IMR-90 (cell line): Measurements from ENCODE around the gene EYS. TPM values are rescaled to one million over a fixed set of nuclear protein-coding genes. Genes with fewer than 3 reads are reported as not detected.

Source experiments
- ATAC-seq: fragments of 200-7000 bp; cut with Tn5 transposase; 2 replicates; pipeline ENCODE4 v1.9.1; 2020; ENCODE audit warnings: low read depth, mild to moderate bottlenecking, moderate library complexity
- BruUV-seq: library from RNA; stranded (reverse); fragments of 400-500 nt; replicated peaks from 2 replicates; lab custom pipeline; 2021; lab: Mats Ljungman, UMichigan
- CTCF ChIA-PET: fragments of 300-600 bp; formaldehyde crosslinking; extraction: SDS; loops from one replicate; lab custom pipeline; 2021; ENCODE audit warnings: antibody characterized with exemption; lab: Yijun Ruan, JAX
- POLR2A ChIA-PET: fragments of 300-600 bp; sonication (Branson Sonifier 250); formaldehyde crosslinking; loops from one replicate; lab custom pipeline; 2022; ENCODE audit warnings: antibody characterized with exemption; ENCODE audit not compliant: unreplicated experiment; lab: Charles Lee
- DNase-seq: peaks from one replicate; pipeline ENCODE4 v3.0.0; 2013
- H2AFZ ChIP-seq: replicated peaks from 2 replicates; pipeline ENCODE3; 2013; ENCODE audit warnings: low read length, mild to moderate bottlenecking; ENCODE audit not compliant: poor library complexity
- H2AK5ac ChIP-seq: 2 replicates; pipeline ENCODE4 v1.6.1; 2013; ENCODE audit warnings: low read depth, low read length, inconsistent platforms
- H2AK9ac ChIP-seq: replicated peaks from 2 replicates; pipeline ENCODE3; 2013; ENCODE audit warnings: mild to moderate bottlenecking, low read depth, low read length, moderate library complexity; ENCODE audit not compliant: poor library complexity
- H2BK120ac ChIP-seq: 2 replicates; pipeline ENCODE4 v1.6.1; 2013; ENCODE audit warnings: low read depth, low read length, inconsistent platforms
- H2BK15ac ChIP-seq: 3 replicates; pipeline ENCODE4 v1.6.1; 2013; ENCODE audit warnings: low read depth, low read length, inconsistent platforms
- H2BK20ac ChIP-seq: 2 replicates; pipeline ENCODE4 v1.6.1; 2013; ENCODE audit warnings: low read depth, mild to moderate bottlenecking, inconsistent platforms, low read length, moderate library complexity
- H2BK5ac ChIP-seq: 2 replicates; pipeline ENCODE4 v1.6.1; 2013; ENCODE audit warnings: mild to moderate bottlenecking, low read depth, low read length, inconsistent platforms; ENCODE audit not compliant: poor library complexity, severe bottlenecking
- H3K14ac ChIP-seq: replicated peaks from 2 replicates; pipeline ENCODE4 v1.6.1; 2013; ENCODE audit warnings: low read depth, low read length, inconsistent platforms
- H3K18ac ChIP-seq: 2 replicates; pipeline ENCODE4 v1.6.1; 2013; ENCODE audit warnings: low read depth, low read length, control low read depth
- H3K23ac ChIP-seq: 2 replicates; pipeline ENCODE4 v1.6.1; 2013; ENCODE audit warnings: low read depth, low read length, inconsistent platforms
- H3K27ac ChIP-seq: 2 replicates; pipeline ENCODE4 v1.5.1; 2013; ENCODE audit warnings: mild to moderate bottlenecking, control low read depth, low read length; ENCODE audit not compliant: insufficient read depth
- H3K27me3 ChIP-seq: 2 replicates; pipeline ENCODE4 v1.6.1; 2013; ENCODE audit warnings: low read length; ENCODE audit not compliant: control insufficient read depth, insufficient read depth
- H3K36me3 ChIP-seq: 2 replicates; pipeline ENCODE4 v1.6.1; 2013; ENCODE audit warnings: low read length, mixed read lengths; ENCODE audit not compliant: control insufficient read depth, insufficient read depth
- H3K4ac ChIP-seq: 2 replicates; pipeline ENCODE4 v1.6.1; 2013; ENCODE audit warnings: low read depth, low read length, inconsistent platforms
- H3K4me1 ChIP-seq: 2 replicates; pipeline ENCODE4 v1.6.1; 2013; ENCODE audit warnings: low read length, mixed read lengths; ENCODE audit not compliant: control insufficient read depth, insufficient read depth
- H3K4me2 ChIP-seq: 2 replicates; pipeline ENCODE4 v1.6.1; 2013; ENCODE audit warnings: low read depth, mild to moderate bottlenecking, control low read depth, low read length, moderate library complexity
- H3K4me3 ChIP-seq: 2 replicates; pipeline ENCODE4 v1.5.1; 2013; ENCODE audit warnings: low read depth, mild to moderate bottlenecking, control low read depth, low read length, moderate library complexity; ENCODE audit not compliant: insufficient read depth
- H3K56ac ChIP-seq: 2 replicates; pipeline ENCODE4 v1.6.1; 2013; ENCODE audit warnings: low read length, inconsistent platforms; ENCODE audit not compliant: insufficient read depth; ENCODE audit errors: extremely low read depth
- H3K79me1 ChIP-seq, 2 experiments: 2 replicates each; pipeline ENCODE4 v1.6.1; 2013; ENCODE audit warnings: low read length in 2 of 2, inconsistent platforms in 1 of 2, low read depth in 1 of 2
- H3K9ac ChIP-seq: 2 replicates; pipeline ENCODE4 v1.6.1; 2013; ENCODE audit warnings: low read depth, low read length, control low read depth
- H3K9me1 ChIP-seq: 2 replicates; pipeline ENCODE4 v1.6.1; 2013; ENCODE audit warnings: low read length, inconsistent platforms; ENCODE audit not compliant: insufficient read depth
- H3K9me3 ChIP-seq: 2 replicates; pipeline ENCODE4 v1.6.1; 2013; ENCODE audit warnings: low read length; ENCODE audit not compliant: control insufficient read depth, insufficient read depth
- H4K20me1 ChIP-seq: 2 replicates; pipeline ENCODE4 v1.6.1; 2013; ENCODE audit warnings: low read length, inconsistent platforms; ENCODE audit not compliant: insufficient read depth
- H4K5ac ChIP-seq: 2 replicates; pipeline ENCODE4 v1.6.1; 2013; ENCODE audit warnings: mild to moderate bottlenecking, low read depth, low read length, control low read depth
- H4K8ac ChIP-seq, 2 experiments: 2 replicates each; pipeline ENCODE4 v1.6.1; 2013; ENCODE audit warnings: low read depth in 2 of 2, low read length in 2 of 2, control low read depth in 1 of 2, inconsistent platforms in 1 of 2
- H4K91ac ChIP-seq: 2 replicates; pipeline ENCODE4 v1.6.1; 2013; ENCODE audit warnings: low read depth, low read length, inconsistent platforms; ENCODE audit not compliant: insufficient read depth
- BHLHE40 ChIP-seq: fragments of 150-350 bp; IDR thresholded peaks from 2 replicates; pipeline ENCODE4 v1.6.1; 2016; ENCODE audit warnings: mild to moderate bottlenecking, low read depth, low read length
- CEBPB ChIP-seq: IDR thresholded peaks from 2 replicates; pipeline ENCODE4 v1.6.1; 2012; ENCODE audit warnings: low read depth, low read length, improper control_type of control experiment
- CHD1 ChIP-seq: IDR thresholded peaks from 2 replicates; pipeline ENCODE4 v1.6.1; 2012; ENCODE audit warnings: low read depth, low read length, improper control_type of control experiment
- FOS ChIP-seq: fragments of 150-350 bp; IDR thresholded peaks from 2 replicates; pipeline ENCODE4 v1.6.1; 2016; ENCODE audit warnings: low read depth, low read length
- MAFK ChIP-seq: IDR thresholded peaks from 2 replicates; pipeline ENCODE4 v1.6.1; 2012; ENCODE audit warnings: low read depth, low read length, improper control_type of control experiment
- MXI1 ChIP-seq: IDR thresholded peaks from 2 replicates; pipeline ENCODE4 v1.6.1; 2012; ENCODE audit warnings: low read depth, mild to moderate bottlenecking, low read length, moderate library complexity, borderline replicate concordance
- NFE2L2 ChIP-seq: fragments of 150-350 bp; IDR thresholded peaks from 2 replicates; pipeline ENCODE4 v1.6.1; 2016; ENCODE audit warnings: low read depth, mild to moderate bottlenecking, low read length
- POLR2A ChIP-seq: IDR thresholded peaks from 2 replicates; pipeline ENCODE4 v1.6.1; 2012; ENCODE audit warnings: mild to moderate bottlenecking, low read depth, low read length
- RAD21 ChIP-seq: IDR thresholded peaks from 2 replicates; pipeline ENCODE4 v1.6.1; 2012; ENCODE audit warnings: low read length, improper control_type of control experiment
- RCOR1 ChIP-seq: IDR thresholded peaks from 2 replicates; pipeline ENCODE4 v1.6.1; 2012; ENCODE audit warnings: mild to moderate bottlenecking, low read length, improper control_type of control experiment; ENCODE audit not compliant: insufficient replicate concordance
- RFX5 ChIP-seq: IDR thresholded peaks from 2 replicates; pipeline ENCODE4 v1.8.0; 2012; ENCODE audit warnings: low read depth, mild to moderate bottlenecking, low read length, moderate library complexity
- SMC3 ChIP-seq: fragments of 150-350 bp; IDR thresholded peaks from 2 replicates; pipeline ENCODE4 v1.6.1; 2016; ENCODE audit warnings: low read depth, mild to moderate bottlenecking, antibody characterized with exemption, low read length, moderate library complexity
- WGBS, 2 experiments: methylation state at CpG; one replicate each; pipeline versions ENCODE4 v1.1.5 to v1.1.7; 2013; ENCODE audit warnings: missing lambda C conversion rate in 2 of 2; ENCODE audit not compliant: insufficient read length in 1 of 2; ENCODE audit errors: extremely low coverage in 2 of 2; 5-methylcytosine and 5-hydroxymethylcytosine counted together
- dilution Hi-C: fragments of 300-500 bp; cut with HindIII; formaldehyde crosslinking; loops from one replicate; pipeline ENCODE4 v1.14.3; 2018; ENCODE audit warnings: low sequenced_read_pairs; ENCODE audit not compliant: unreplicated experiment
- in situ Hi-C: fragments of 300-500 bp; cut with MboI; formaldehyde crosslinking; loops from 3 replicates; pipeline ENCODE4 v1.14.3; 2019; ENCODE audit warnings: low sequenced_read_pairs, inconsistent platforms, mixed read lengths
- intact Hi-C: fragments of 100-400 bp; cut with micrococcal nuclease; formaldehyde crosslinking; loops from 2 replicates; pipeline ENCODE4 v1.10.0; 2022
- polyA plus RNA-seq, 3 experiments: library from polyadenylated mRNA; depleted of rRNA; stranded (reverse); fragments of >200 nt; gene quantifications; 2 replicates each; pipeline ENCODE4 v1.2.3, GENCODE V29; 2012; ENCODE audit warnings: low replicate concordance in 1 of 3
- total RNA-seq: library from RNA; depleted of rRNA; stranded (reverse); fragments of >200 nt; gene quantifications from 2 replicates; pipeline ENCODE4 v1.2.3, GENCODE V29; 2012
- TF ChIP-seq, protein P1 (sequence below): fragments of 150-350 bp; IDR thresholded peaks from 2 replicates; pipeline ENCODE4 v1.6.1; 2017; ENCODE audit warnings: mild to moderate bottlenecking, antibody characterized with exemption, low read length, low read depth
- TF ChIP-seq, protein P2 (sequence below): fragments of 150-350 bp; IDR thresholded peaks from 2 replicates; pipeline ENCODE4 v1.6.1; 2016; ENCODE audit warnings: low read depth, mild to moderate bottlenecking, low read length, moderate library complexity, borderline replicate concordance
- TF ChIP-seq, protein P3 (sequence below): conservative IDR thresholded peaks from 2 replicates; pipeline ENCODE4 v1.5.1; 2012; ENCODE audit warnings: mild to moderate bottlenecking, low read depth, low read length, improper control_type of control experiment

Gene EYS
- total and polyA plus RNA-seq, 2 of the 4 experiments (the other 2 are of a cell fraction) = under 0.01 TPM; not detected in 1

DNA sequence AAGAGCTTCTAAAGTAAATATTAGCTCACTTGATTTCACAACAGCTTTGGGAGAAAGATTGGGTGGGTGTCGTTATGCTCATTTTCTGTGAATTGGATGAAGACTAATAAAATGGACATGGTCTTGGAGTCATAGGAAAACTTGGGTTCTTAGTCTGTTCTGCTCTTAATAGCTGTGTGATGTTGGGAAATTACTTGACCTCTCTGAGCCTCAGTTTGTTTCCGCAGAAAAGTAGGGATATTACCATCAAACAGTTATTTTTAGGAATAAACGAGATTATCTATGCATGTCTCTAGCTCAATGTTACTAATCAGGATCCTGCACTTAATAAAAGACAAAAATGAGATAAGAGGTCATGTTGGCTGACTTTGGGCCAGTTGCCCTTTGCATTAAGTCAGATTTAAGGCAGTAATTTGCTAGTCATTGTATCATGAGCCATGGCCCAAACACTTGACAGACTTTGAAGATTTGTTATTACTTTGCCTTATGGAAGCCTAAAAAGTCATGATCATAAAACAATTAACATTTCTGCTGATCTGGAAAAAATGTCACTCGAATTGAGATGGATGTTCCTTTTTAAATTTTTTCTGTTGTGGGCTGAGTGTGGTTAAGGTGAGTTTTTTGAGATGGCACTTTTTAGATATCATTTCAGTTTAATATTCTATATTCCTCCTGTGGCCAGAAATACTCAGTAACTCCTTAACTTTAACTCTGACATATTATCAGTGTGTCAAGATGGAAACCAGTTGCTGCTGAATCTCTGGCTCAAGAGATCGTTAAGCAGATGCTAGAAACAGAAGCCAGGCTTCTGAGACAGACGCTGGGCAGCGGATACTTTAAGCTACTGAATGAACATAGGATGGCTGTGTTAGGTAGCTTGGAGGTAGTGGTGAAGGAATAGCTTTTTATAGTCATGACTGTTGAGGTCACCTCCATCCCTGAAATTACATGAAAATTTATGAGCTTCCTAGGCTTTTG, 1779.8 kb downstream of the EYS start:
- no peak overlapping the region for H4K5ac ChIP-seq
- H3K27ac ChIP-seq = no peak overlapping the region
- no TSS peak for BruUV-seq
- DNase-seq (no peak), ATAC-seq (no peak)
- CTCF ChIA-PET = no interaction called here
- no peaks in the 10 kb centered on the region for H3K4me1 ChIP-seq
- intact Hi-C loops = no loop called here
- no peak overlapping the region for H3K9ac ChIP-seq
- 80% methylated on average over 1 of the region's 7 CpGs; no CpG with 5 or more reads in 1 of the 2 experiments for WGBS, 2 experiments
- no peak overlapping the region for H3K4me3 ChIP-seq
- H3K56ac ChIP-seq = no peak overlapping the region
- no peaks in the 10 kb centered on the region for H3K27me3 ChIP-seq
- no peak overlapping the region for H2BK20ac ChIP-seq
- no peak overlapping the region for H4K8ac ChIP-seq
- no peak overlapping the region for H2BK15ac ChIP-seq
- H3K18ac ChIP-seq = no peak overlapping the region
- no peak overlapping the region for H2BK120ac ChIP-seq
- no peak overlapping the region for H3K4ac ChIP-seq
- no peaks in the 10 kb centered on the region for H4K20me1 ChIP-seq
- H4K91ac ChIP-seq = no peak overlapping the region
- no peaks in the 10 kb centered on the region for H3K36me3 ChIP-seq
- H3K4me2 ChIP-seq = no peak overlapping the region
- H3K14ac ChIP-seq = no peak overlapping the region
- in situ Hi-C loops = loop anchor here (10.0 kb wide), 1 partner anchor 408 kb away; no protein-coding TSS in a partner anchor
- no peaks in the 10 kb centered on the region for H3K9me1 ChIP-seq
- no peaks in the 10 kb centered on the region for H3K79me1 ChIP-seq
- no peak overlapping the region for H2BK5ac ChIP-seq
- dilution Hi-C loops = no loop called here
- H3K9me3 ChIP-seq = no peaks in the 10 kb centered on the region
- no peak for TF ChIP-seq RAD21
- no peak for TF ChIP-seq SMC3
- no peak for TF ChIP-seq MXI1
- no peak for TF ChIP-seq MAFK
- no peak for TF ChIP-seq RCOR1
- TF ChIP-seq CEBPB = no peak
- no peak for TF ChIP-seq RFX5
- no peak for TF ChIP-seq NFE2L2
- TF ChIP-seq POLR2A = no peak
- TF ChIP-seq, protein P1, sequence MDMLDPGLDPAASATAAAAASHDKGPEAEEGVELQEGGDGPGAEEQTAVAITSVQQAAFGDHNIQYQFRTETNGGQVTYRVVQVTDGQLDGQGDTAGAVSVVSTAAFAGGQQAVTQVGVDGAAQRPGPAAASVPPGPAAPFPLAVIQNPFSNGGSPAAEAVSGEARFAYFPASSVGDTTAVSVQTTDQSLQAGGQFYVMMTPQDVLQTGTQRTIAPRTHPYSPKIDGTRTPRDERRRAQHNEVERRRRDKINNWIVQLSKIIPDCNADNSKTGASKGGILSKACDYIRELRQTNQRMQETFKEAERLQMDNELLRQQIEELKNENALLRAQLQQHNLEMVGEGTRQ = no peak
- TF ChIP-seq, protein P2, sequence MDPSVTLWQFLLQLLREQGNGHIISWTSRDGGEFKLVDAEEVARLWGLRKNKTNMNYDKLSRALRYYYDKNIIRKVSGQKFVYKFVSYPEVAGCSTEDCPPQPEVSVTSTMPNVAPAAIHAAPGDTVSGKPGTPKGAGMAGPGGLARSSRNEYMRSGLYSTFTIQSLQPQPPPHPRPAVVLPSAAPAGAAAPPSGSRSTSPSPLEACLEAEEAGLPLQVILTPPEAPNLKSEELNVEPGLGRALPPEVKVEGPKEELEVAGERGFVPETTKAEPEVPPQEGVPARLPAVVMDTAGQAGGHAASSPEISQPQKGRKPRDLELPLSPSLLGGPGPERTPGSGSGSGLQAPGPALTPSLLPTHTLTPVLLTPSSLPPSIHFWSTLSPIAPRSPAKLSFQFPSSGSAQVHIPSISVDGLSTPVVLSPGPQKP = no peak
- TF ChIP-seq FOS = no peak
- TF ChIP-seq BHLHE40 = no peak
- TF ChIP-seq, protein P3, sequence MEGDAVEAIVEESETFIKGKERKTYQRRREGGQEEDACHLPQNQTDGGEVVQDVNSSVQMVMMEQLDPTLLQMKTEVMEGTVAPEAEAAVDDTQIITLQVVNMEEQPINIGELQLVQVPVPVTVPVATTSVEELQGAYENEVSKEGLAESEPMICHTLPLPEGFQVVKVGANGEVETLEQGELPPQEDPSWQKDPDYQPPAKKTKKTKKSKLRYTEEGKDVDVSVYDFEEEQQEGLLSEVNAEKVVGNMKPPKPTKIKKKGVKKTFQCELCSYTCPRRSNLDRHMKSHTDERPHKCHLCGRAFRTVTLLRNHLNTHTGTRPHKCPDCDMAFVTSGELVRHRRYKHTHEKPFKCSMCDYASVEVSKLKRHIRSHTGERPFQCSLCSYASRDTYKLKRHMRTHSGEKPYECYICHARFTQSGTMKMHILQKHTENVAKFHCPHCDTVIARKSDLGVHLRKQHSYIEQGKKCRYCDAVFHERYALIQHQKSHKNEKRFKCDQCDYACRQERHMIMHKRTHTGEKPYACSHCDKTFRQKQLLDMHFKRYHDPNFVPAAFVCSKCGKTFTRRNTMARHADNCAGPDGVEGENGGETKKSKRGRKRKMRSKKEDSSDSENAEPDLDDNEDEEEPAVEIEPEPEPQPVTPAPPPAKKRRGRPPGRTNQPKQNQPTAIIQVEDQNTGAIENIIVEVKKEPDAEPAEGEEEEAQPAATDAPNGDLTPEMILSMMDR = no peak
- TF ChIP-seq CHD1 = no peak
- no peak overlapping the region for H3K23ac ChIP-seq
- H2AK5ac ChIP-seq = no peak overlapping the region
- no peak overlapping the region for H2AK9ac ChIP-seq
- POLR2A ChIA-PET = no interaction called here
- no peak overlapping the region for H2AFZ ChIP-seq
